Lower leg skin (tissue), 3 donors: ENCODE results near the gene TPSG1.
"Not testable (repeated sequence)": the region's sequence is repeated elsewhere in the genome, so short reads cannot be mapped to it uniquely, and the experiment has no call there.

ENCODE experiments used
- POLR2A ChIP-seq, 2 donors: fragments of 450-650 bp; IDR thresholded peaks; one replicate each; pipeline ENCODE4 v1.6.1; 2016 to 2017; ENCODE audit warnings: antibody characterized with exemption in 2 of 2, mild to moderate bottlenecking in 1 of 2, moderate library complexity in 1 of 2
- TF ChIP-seq, protein P1 (sequence below), 3 donors: fragments of 450-650 bp; IDR thresholded peaks; one replicate each; pipeline ENCODE4 v1.5.1; 2016; ENCODE audit warnings: antibody characterized with exemption in 3 of 3, mild to moderate bottlenecking in 3 of 3, moderate library complexity in 2 of 3

- TF ChIP-seq, protein P1, sequence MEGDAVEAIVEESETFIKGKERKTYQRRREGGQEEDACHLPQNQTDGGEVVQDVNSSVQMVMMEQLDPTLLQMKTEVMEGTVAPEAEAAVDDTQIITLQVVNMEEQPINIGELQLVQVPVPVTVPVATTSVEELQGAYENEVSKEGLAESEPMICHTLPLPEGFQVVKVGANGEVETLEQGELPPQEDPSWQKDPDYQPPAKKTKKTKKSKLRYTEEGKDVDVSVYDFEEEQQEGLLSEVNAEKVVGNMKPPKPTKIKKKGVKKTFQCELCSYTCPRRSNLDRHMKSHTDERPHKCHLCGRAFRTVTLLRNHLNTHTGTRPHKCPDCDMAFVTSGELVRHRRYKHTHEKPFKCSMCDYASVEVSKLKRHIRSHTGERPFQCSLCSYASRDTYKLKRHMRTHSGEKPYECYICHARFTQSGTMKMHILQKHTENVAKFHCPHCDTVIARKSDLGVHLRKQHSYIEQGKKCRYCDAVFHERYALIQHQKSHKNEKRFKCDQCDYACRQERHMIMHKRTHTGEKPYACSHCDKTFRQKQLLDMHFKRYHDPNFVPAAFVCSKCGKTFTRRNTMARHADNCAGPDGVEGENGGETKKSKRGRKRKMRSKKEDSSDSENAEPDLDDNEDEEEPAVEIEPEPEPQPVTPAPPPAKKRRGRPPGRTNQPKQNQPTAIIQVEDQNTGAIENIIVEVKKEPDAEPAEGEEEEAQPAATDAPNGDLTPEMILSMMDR (IDR thresholded peaks at IDR 0.05), result not testable (repeated sequence)
- not testable (repeated sequence) for TF ChIP-seq POLR2A (IDR thresholded peaks at IDR 0.05)
Measured at GRCh38 chr16:1228227-1228626, 3.2 kb upstream of the TPSG1 start.
